ENCODE data around the gene BARHL1. TPM values are rescaled to one million over a fixed set of nuclear protein-coding genes. Genes with fewer than 3 reads are reported as not detected.
A peak's percentile ranks its signal among the peaks of the same experiment; 100 is the strongest.

Gene BARHL1
- total and polyA plus RNA-seq, 8 donors, result 0.27 TPM; not detected in 7

- Histone ChIP-seq H3K27ac (peak overlapping the region in 3 of 4 donors; percentile 38 to 60 (median 45)), H3K4me1 (no peaks in the 10 kb centered on the region), H3K27me3 (no peaks in the 10 kb centered on the region), H3K4me3 (no peak overlapping the region), H3K36me3 (peaks cover 0 to 10% (median 0%) of the 10 kb centered on the region in 3 donors), H3K9me3 (no peaks in the 10 kb centered on the region)
- TF ChIP-seq CTCF (IDR thresholded peaks at IDR 0.05), result no peak
- intact Hi-C loops (cut with DNase I), result no loop called here
- DNase-seq (peak in 2 of 6 donors; percentile 31), FAIRE-seq (no peak), ATAC-seq (peak; percentile 40 to 88 (median 74))
- 67 to 82% methylated on average over 12 of the region's 12 CpGs for WGBS, 2 donors
Observed at GRCh38 chr9:132637351-132637750, 54.9 kb downstream of the BARHL1 start.

GRCh38 chr9:132637801-132638200, 55.4 kb downstream of the BARHL1 start:
- Histone ChIP-seq H3K4me3 (no peak overlapping the region), H3K27me3 (no peaks in the 10 kb centered on the region), H3K36me3 (peaks cover 0 to 10% (median 0%) of the 10 kb centered on the region in 3 donors), H3K4me1 (no peaks in the 10 kb centered on the region), H3K9me3 (no peaks in the 10 kb centered on the region), H3K27ac (peak overlapping the region in 3 of 4 donors; percentile 45 to 60 (median 50))
- no peak for TF ChIP-seq CTCF (IDR thresholded peaks at IDR 0.05)
- ATAC-seq (peak in 3 of 4 donors; percentile 8 to 21 (median 20)), DNase-seq (no peak), FAIRE-seq (no peak)
- intact Hi-C loops (cut with DNase I), result no loop called here
- 87 to 89% methylated on average over 12 of the region's 12 CpGs for WGBS, 2 donors

GRCh38 chr9:132638240-132638639, 55.8 kb downstream of the BARHL1 start:
- TF ChIP-seq CTCF (IDR thresholded peaks at IDR 0.05), result no peak
- DNase-seq (no peak), FAIRE-seq (no peak), ATAC-seq (no peak)
- Histone ChIP-seq H3K4me3 (no peak overlapping the region), H3K36me3 (peaks cover 0 to 10% (median 0%) of the 10 kb centered on the region in 3 donors), H3K9me3 (no peaks in the 10 kb centered on the region), H3K27me3 (no peaks in the 10 kb centered on the region), H3K4me1 (no peaks in the 10 kb centered on the region), H3K27ac (peak overlapping the region in 3 of 4 donors; percentile 46 to 60 (median 50))
- intact Hi-C loops (cut with DNase I), result no loop called here
- 90 to 93% methylated on average over 5 of the region's 5 CpGs for WGBS, 2 donors

GRCh38 chr9:132639322-132639721, 56.9 kb downstream of the BARHL1 start:
- ATAC-seq (peak; percentile 53 to 90 (median 74)), DNase-seq (peak in 2 of 6 donors; percentile 21 to 35), FAIRE-seq (no peak)
- Histone ChIP-seq H3K27ac (peak overlapping the region in 3 of 4 donors; percentile 46 to 61 (median 50)), H3K36me3 (peaks cover 0 to 10% (median 0%) of the 10 kb centered on the region in 3 donors), H3K4me1 (no peaks in the 10 kb centered on the region), H3K4me3 (no peak overlapping the region), H3K9me3 (no peaks in the 10 kb centered on the region), H3K27me3 (no peaks in the 10 kb centered on the region)
- intact Hi-C loops (cut with DNase I), result no loop called here
- TF ChIP-seq CTCF (IDR thresholded peaks at IDR 0.05), result no peak
- 62 to 70% methylated on average over 5 of the region's 5 CpGs for WGBS, 2 donors

Other genes with a start within 250 kb of the BARHL1 start
- gene SETX, start 227.6 kb upstream of the BARHL1 start, total RNA-seq, result 10 to 100 TPM; 11.1 to 23.1 (median 14.5) TPM
- 10 to 100 TPM; 12.4 to 20.7 TPM for gene SETX, start 227.6 kb upstream of the BARHL1 start, polyA plus RNA-seq
- 1 to 10 TPM; 4.5 to 9.0 (median 6.0) TPM for gene TTF1, start 175.8 kb upstream of the BARHL1 start, total RNA-seq
- gene TTF1, start 175.8 kb upstream of the BARHL1 start, polyA plus RNA-seq, result 10 to 100 TPM in 1 of 2 donors, 1 to 10 TPM in 1; 8.5 to 14.0 TPM
- gene CFAP77, start 172.4 kb upstream of the BARHL1 start, total RNA-seq, result not detected
- not detected for gene CFAP77, start 172.4 kb upstream of the BARHL1 start, polyA plus RNA-seq
- gene DDX31, start 87.4 kb downstream of the BARHL1 start, total RNA-seq, result 1 to 10 TPM; 4.9 to 8.2 (median 7.6) TPM
- gene DDX31, start 87.4 kb downstream of the BARHL1 start, polyA plus RNA-seq, result 10 to 100 TPM in 1 of 2 donors, 1 to 10 TPM in 1; 7.7 to 17.0 TPM
- 1 to 10 TPM; 4.0 to 8.0 (median 6.1) TPM for gene GTF3C4, start 87.9 kb downstream of the BARHL1 start, total RNA-seq
- 1 to 10 TPM; 1.6 to 3.5 TPM for gene GTF3C4, start 87.9 kb downstream of the BARHL1 start, polyA plus RNA-seq